Lung (tissue), 12 donors: ENCODE data around the gene TEX22. TPM values are rescaled to one million over a fixed set of nuclear protein-coding genes. Genes with fewer than 3 reads are reported as not detected.

ENCODE experiments used
- ATAC-seq: fragments of 200-7000 bp; cut with Tn5 transposase; one replicate; pipeline ENCODE4 v1.9.1; 2020; ENCODE audit warnings: moderate number of reproducible peaks; ENCODE audit not compliant: insufficient read depth, low FRiP score
- DNase-seq, 3 donors: peaks; one replicate each; pipeline ENCODE4 v3.0.0-alpha.2; 2013 to 2017
- H3K27ac ChIP-seq, 2 donors: one replicate each; pipeline ENCODE4 v1.5.1; 2013; ENCODE audit warnings: mild to moderate bottlenecking in 2 of 2, moderate library complexity in 2 of 2, control low read depth in 1 of 2, inconsistent platforms in 1 of 2, low read depth in 1 of 2, low read length in 1 of 2
- H3K27me3 ChIP-seq, 3 donors: one replicate each; pipeline ENCODE4 v1.5.1; 2013; ENCODE audit warnings: low read length in 2 of 3; ENCODE audit not compliant: control insufficient read depth in 3 of 3, insufficient read depth in 3 of 3
- H3K36me3 ChIP-seq, 4 donors: one replicate each; pipeline ENCODE4 v1.5.1; 2013; ENCODE audit warnings: low read length in 4 of 4, mild to moderate bottlenecking in 1 of 4, moderate library complexity in 1 of 4; ENCODE audit not compliant: control insufficient read depth in 4 of 4, insufficient read depth in 4 of 4
- H3K4me1 ChIP-seq, 5 donors: one replicate each; pipeline ENCODE4 v1.5.1; 2013; ENCODE audit warnings: low read length in 5 of 5, mild to moderate bottlenecking in 2 of 5, moderate library complexity in 1 of 5; ENCODE audit not compliant: control insufficient read depth in 5 of 5, insufficient read depth in 5 of 5
- H3K4me3 ChIP-seq: one replicate; pipeline ENCODE4 v1.5.1; 2013; ENCODE audit warnings: mild to moderate bottlenecking, control low read depth, moderate library complexity
- H3K9ac ChIP-seq, 2 donors: one replicate each; pipeline ENCODE4 v1.5.1; 2013; ENCODE audit warnings: low read length in 2 of 2, control low read depth in 1 of 2; ENCODE audit not compliant: insufficient read depth in 1 of 2
- H3K9me3 ChIP-seq, 4 donors: one replicate each; pipeline ENCODE4 v1.5.1; 2013; ENCODE audit warnings: low read length in 3 of 4, mild to moderate bottlenecking in 1 of 4, moderate library complexity in 1 of 4; ENCODE audit not compliant: control insufficient read depth in 4 of 4, insufficient read depth in 3 of 4
- CTCF ChIP-seq: IDR thresholded peaks from 2 replicates; pipeline ENCODE4 v1.5.1; 2012; ENCODE audit warnings: mild to moderate bottlenecking; ENCODE audit errors: control extremely low read depth, extremely low read depth
- WGBS, 2 donors: extraction: QIAGEN DNeasy Blood & Tissue Kit; methylation state at CpG; one replicate each; pipeline ENCODE4 v1.1.7; 2013; 5-methylcytosine and 5-hydroxymethylcytosine counted together
- polyA plus RNA-seq, 2 donors: library from polyadenylated mRNA; stranded (reverse); fragments of 200-250 nt; gene quantifications; one replicate each; pipeline ENCODE4 v1.2.1, GENCODE V29; 2013
- total RNA-seq, 2 donors: library from RNA; depleted of rRNA in 1 of 2; stranded (reverse); fragments of >200 nt in 1 of 2; gene quantifications; one replicate each; pipeline ENCODE4 v1.2.1, GENCODE V29; 2014 to 2021
- donor health status: control.
- donor health status: control.
- donor health status: Bipolar disorder and iron deficiency.
- donor health status: healthy.
- donor health status: DM: yes; HTN: yes; CAD: no.

Gene TEX22
- total and polyA plus RNA-seq, 4 donors: 0.17 to 2.1 (median 0.29) TPM

DNA sequence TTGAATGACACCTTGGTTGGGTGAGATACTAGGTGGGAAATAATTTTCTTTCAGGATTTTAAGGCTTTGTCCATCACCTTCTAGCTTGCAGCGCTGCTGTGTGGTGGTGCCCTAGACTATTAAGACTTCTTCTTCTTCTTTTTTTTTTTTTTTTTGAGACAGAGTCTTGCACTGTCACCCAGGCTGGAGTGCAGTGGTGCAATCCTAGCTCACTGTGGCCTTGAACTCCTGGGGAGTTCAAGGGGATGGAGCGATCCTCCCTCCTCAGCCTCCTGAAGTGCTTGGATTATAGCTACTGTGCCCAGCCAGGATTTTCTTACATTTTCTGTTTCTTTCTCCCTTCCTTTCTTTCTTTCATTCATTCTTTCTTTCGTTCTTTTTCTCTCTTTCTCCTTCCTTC, 11.0 kb downstream of the TEX22 start:
- Histone ChIP-seq H3K27me3 (peaks cover 0 to 6% (median 4%) of the 10 kb centered on the region in 3 donors), H3K36me3 (no peaks in the 10 kb centered on the region), H3K9me3 (peaks cover 0 to 3% (median 0%) of the 10 kb centered on the region in 4 donors), H3K4me3 (no peak overlapping the region), H3K9ac (no peak overlapping the region), H3K4me1 (peaks cover 0 to 13% (median 0%) of the 10 kb centered on the region in 5 donors), H3K27ac (no peak overlapping the region)
- 65 to 83% methylated on average over 3 of the region's 3 CpGs for WGBS, 2 donors
- no peak for TF ChIP-seq CTCF
- ATAC-seq (no peak), DNase-seq (no peak)

DNA sequence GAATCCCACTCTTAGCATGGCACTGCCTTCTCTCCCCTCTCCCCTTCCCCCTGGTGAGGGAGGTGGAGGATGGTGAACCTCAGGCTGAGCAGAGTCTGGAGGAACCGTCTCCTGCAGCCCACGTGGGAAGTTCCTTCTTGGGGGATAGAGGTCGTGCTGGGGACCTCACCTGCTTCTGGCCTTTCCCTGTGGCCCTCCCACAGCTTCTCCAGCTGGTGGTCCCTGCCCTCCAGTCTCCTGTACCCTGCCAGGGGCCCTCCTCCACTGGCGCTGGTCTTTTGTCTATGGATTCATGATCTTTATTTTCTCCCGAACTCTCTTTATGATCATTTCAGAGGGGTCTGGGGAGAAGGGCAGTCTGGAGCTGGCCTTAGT, 12.3 kb downstream of the TEX22 start:
- peaks cover 0 to 16% (median 0%) of the 10 kb centered on the region in 5 donors for H3K4me1 ChIP-seq
- H3K27ac ChIP-seq: no peak overlapping the region
- WGBS, 2 donors: 34 to 36% methylated on average over 5 of the region's 5 CpGs
- no peak for DNase-seq
- peaks cover 0 to 3% (median 0%) of the 10 kb centered on the region in 4 donors for H3K9me3 ChIP-seq
- H3K4me3 ChIP-seq: no peak overlapping the region
- H3K36me3 ChIP-seq: no peaks in the 10 kb centered on the region
- no peak overlapping the region for H3K9ac ChIP-seq
- peaks cover 0 to 6% (median 4%) of the 10 kb centered on the region in 3 donors for H3K27me3 ChIP-seq
- ATAC-seq: no peak
- no peak for TF ChIP-seq CTCF

- no peak for TF ChIP-seq CTCF
- Histone ChIP-seq H3K4me1 (peaks cover 0 to 16% (median 0%) of the 10 kb centered on the region in 5 donors), H3K9me3 (peaks cover 0 to 3% (median 0%) of the 10 kb centered on the region in 4 donors), H3K9ac (no peak overlapping the region), H3K36me3 (no peaks in the 10 kb centered on the region), H3K27ac (no peak overlapping the region), H3K4me3 (no peak overlapping the region), H3K27me3 (peaks cover 0 to 6% (median 4%) of the 10 kb centered on the region in 3 donors)
- WGBS, 2 donors: 9 to 10% methylated on average over 61 to 86 of the region's 86 CpGs
- ATAC-seq: peak; percentile 20
- DNase-seq: peak; percentile 38 to 51 (median 49)
Measured at GRCh38 chr14:105411017-105411941, 12.9 kb downstream of the TEX22 start.
